Measurements from ENCODE around the gene NEK1. TPM values are rescaled to one million over a fixed set of nuclear protein-coding genes. Genes with fewer than 3 reads are reported as not detected.

NEK1 gene
- total RNA-seq, 6 experiments from 2014 or later, result 9.4 to 11.1 (median 10.0) TPM

DNA sequence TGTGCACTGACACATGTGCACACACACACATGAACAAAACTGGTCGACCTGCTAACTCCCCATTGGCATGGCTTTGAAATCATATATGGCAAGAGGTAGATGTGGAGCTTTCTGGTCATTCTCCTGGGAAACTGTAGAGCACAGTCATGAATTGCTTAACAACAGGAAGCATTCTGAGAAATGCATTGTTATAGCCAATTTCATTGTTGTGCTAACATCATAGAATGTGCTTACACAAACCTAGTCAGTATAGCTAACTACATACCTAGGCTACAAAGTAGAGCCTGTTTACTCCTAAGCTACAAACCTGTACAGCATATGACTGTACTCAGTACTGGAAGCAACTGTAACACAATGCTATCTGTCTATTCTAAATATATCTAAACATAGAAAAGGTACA is 207.4 kb downstream of the NEK1 start:
- Mint-ChIP-seq H3K9me3 (no peaks in the 10 kb centered on the region), H3K4me1 (ENCODE audit: low read depth) (peaks cover 14% of the 10 kb centered on the region)

DNA sequence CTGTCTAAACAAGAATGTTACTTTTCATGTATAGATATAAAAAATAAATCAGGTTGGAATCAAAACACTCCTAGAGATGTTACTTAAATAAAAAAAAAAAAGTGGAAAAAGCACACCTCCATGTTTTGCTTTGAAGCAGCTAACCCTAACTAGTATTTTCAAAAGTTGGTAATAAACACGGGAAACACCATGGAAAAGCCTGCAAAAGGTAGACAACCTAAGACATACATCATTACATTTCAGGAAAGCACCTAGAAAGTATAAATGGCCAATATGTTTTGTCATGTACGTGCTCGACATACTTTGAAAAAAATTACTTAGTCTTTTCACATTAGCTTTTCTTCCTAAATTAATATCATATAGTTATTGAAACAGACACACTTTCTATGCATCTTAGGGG is 211.6 kb downstream of the NEK1 start:
- H3K36me3 Mint-ChIP-seq (ENCODE audit: low read depth), result peaks cover 7% of the 10 kb centered on the region
- no peak overlapping the region for H3K27ac Mint-ChIP-seq
- no peak overlapping the region for H3K4me3 Mint-ChIP-seq
- H3K4me1 Mint-ChIP-seq (ENCODE audit: low read depth), result peaks cover 28% of the 10 kb centered on the region
- DNase-seq, result no peak
- H3K27me3 Mint-ChIP-seq (ENCODE audit: insufficient read depth), result no peaks in the 10 kb centered on the region
- TF ChIP-seq, protein P1, sequence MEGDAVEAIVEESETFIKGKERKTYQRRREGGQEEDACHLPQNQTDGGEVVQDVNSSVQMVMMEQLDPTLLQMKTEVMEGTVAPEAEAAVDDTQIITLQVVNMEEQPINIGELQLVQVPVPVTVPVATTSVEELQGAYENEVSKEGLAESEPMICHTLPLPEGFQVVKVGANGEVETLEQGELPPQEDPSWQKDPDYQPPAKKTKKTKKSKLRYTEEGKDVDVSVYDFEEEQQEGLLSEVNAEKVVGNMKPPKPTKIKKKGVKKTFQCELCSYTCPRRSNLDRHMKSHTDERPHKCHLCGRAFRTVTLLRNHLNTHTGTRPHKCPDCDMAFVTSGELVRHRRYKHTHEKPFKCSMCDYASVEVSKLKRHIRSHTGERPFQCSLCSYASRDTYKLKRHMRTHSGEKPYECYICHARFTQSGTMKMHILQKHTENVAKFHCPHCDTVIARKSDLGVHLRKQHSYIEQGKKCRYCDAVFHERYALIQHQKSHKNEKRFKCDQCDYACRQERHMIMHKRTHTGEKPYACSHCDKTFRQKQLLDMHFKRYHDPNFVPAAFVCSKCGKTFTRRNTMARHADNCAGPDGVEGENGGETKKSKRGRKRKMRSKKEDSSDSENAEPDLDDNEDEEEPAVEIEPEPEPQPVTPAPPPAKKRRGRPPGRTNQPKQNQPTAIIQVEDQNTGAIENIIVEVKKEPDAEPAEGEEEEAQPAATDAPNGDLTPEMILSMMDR (IDR thresholded peaks at IDR 0.05), result no peak
- H3K9me3 Mint-ChIP-seq, result no peaks in the 10 kb centered on the region

More for the DNA sequence above, 207.4 kb downstream of the NEK1 start:
- TF ChIP-seq, protein P1 (IDR thresholded peaks at IDR 0.05), result no peak
- Mint-ChIP-seq H3K36me3 (ENCODE audit: low read depth) (no peaks in the 10 kb centered on the region; the same call in 1 of the 2 replicates), H3K27me3 (ENCODE audit: insufficient read depth) (no peaks in the 10 kb centered on the region), H3K27ac (no peak overlapping the region), H3K4me3 (no peak overlapping the region)
- peak; percentile 13 for DNase-seq

DNA sequence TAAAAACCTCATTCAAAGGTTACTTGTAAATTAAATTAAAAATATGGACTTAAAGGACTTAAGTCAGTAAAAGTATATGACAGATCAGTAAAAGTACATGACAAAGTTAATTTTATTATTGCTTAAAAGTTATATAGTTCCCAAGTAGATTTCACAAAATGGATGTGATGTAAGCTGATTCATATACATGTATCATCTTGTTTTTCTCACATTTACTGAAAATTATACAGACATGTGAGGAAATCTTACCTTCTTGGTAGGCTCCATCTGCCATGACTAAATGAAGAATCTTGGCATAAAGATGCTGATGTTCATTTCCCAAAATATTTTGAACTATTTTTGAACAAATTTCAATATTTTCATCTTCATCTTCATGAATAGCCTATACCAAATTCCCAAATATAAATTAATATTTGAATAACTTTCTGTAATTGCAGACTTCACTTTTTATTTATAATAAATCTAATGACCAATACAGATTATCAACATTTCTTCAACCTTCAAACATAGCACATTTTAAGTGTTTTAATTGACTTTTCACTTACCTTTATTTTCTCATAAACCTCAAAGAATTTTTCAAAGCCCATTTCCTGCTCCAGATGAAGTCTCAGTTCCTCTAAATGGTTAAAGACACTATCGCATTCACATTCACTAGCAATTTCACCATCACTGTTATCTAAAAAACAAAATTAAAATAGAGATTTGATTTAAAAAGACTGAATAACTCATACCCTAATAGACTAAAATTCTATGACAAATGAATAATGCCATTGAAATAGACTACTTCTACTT is 212.2 kb downstream of the NEK1 start:
- peaks cover 28% of the 10 kb centered on the region for H3K4me1 Mint-ChIP-seq (ENCODE audit: low read depth)
- peaks cover 7% of the 10 kb centered on the region for H3K36me3 Mint-ChIP-seq (ENCODE audit: low read depth)
- no peak overlapping the region for H3K27ac Mint-ChIP-seq
- no peaks in the 10 kb centered on the region for H3K9me3 Mint-ChIP-seq
- DNase-seq, result no peak
- TF ChIP-seq, protein P1 (IDR thresholded peaks at IDR 0.05), result no peak
- H3K4me3 Mint-ChIP-seq, result no peak overlapping the region
- H3K27me3 Mint-ChIP-seq (ENCODE audit: insufficient read depth), result no peaks in the 10 kb centered on the region

DNA sequence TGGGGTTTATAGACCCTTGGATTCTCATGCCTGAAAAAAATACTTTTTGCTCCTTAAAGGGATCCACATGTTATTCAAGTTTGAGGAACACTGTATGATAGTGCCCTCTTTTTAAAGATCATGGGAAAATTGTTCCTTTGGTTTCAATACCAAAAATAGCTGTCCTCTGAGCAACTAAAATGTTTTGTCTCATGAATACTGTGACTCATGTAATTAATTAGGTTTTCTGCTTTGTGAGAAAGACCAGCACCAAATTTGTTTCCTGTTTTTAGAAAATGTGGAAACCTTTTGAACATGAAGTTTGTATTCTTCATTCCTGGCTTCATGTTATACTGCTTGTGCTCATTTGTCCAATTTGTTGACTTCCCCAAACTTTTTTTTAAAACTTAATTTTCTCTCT is 214.1 kb downstream of the NEK1 start:
- DNase-seq, result peak; percentile 79
- TF ChIP-seq, protein P1 (IDR thresholded peaks at IDR 0.05), result no peak

DNA sequence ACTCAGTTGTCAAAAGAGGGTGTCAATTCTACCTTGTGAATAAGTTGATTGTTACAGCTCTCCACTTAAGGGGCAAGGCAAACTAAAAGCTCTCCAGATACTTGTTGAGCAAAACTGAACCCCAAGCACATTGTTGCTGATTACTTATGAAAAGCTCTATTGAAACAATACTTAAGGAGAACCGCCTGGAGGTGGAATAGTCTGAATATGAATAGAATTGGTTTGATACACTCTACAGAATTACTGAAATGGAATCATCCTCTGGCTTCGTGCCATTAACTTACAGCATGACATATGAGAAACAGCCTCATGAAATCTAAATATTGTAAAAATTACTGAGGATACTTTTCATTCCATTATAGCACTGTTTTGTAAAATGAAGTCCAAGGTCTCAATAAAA is 214.6 kb downstream of the NEK1 start:
- DNase-seq, result peak; percentile 34
- Mint-ChIP-seq H3K36me3 (ENCODE audit: low read depth) (peaks cover 7% of the 10 kb centered on the region), H3K9me3 (no peaks in the 10 kb centered on the region), H3K27me3 (ENCODE audit: insufficient read depth) (no peaks in the 10 kb centered on the region), H3K4me1 (ENCODE audit: low read depth) (peaks cover 22% of the 10 kb centered on the region), H3K27ac (peak overlapping the region; percentile 81), H3K4me3 (no peak overlapping the region)
- TF ChIP-seq, protein P1 (IDR thresholded peaks at IDR 0.05), result no peak

More for the DNA sequence above, 214.1 kb downstream of the NEK1 start:
- no peaks in the 10 kb centered on the region for H3K9me3 Mint-ChIP-seq
- H3K36me3 Mint-ChIP-seq (ENCODE audit: low read depth), result peaks cover 7% of the 10 kb centered on the region
- H3K27me3 Mint-ChIP-seq (ENCODE audit: insufficient read depth), result no peaks in the 10 kb centered on the region
- peak overlapping the region; percentile 81 for H3K27ac Mint-ChIP-seq
- peak overlapping the region; percentile 37; the same call in 1 of the 2 replicates for H3K4me3 Mint-ChIP-seq
- peaks cover 22% of the 10 kb centered on the region for H3K4me1 Mint-ChIP-seq (ENCODE audit: low read depth)
